22Rv1 (cell line): Measurements from ENCODE around the gene SERINC2.
A peak's percentile ranks its signal among the peaks of the same experiment; 100 is the strongest.

Experiments
- H3K27ac ChIP-seq: fragments of 450-650 bp; 2 replicates; pipeline ENCODE4 v1.5.1; 2017
- CTCF ChIP-seq: fragments of 450-650 bp; IDR thresholded peaks from 2 replicates; pipeline ENCODE4 v1.5.1; 2017; ENCODE audit warnings: mild to moderate bottlenecking
- ZFX ChIP-seq: fragments of 450-650 bp; IDR thresholded peaks from 2 replicates; pipeline ENCODE4 v1.6.1; 2017; ENCODE audit warnings: antibody characterized with exemption, borderline replicate concordance

The SERINC2 gene

GRCh38 chr1:31412732-31413404 is at the start of gene SERINC2:
TSS of gene SERINC2 (plus strand) at chr1:31413213. CDS start at chr1:31413266, 53 bp downstream.
- no peak for TF ChIP-seq CTCF
- H3K27ac ChIP-seq, result peak within 1 kb of the TSS; percentile 71

- no peak overlapping the region for H3K27ac ChIP-seq
- TF ChIP-seq ZFX (no peak), CTCF (no peak)
Observed at GRCh38 chr1:31364561-31365250, 48.3 kb upstream of the SERINC2 start.

GRCh38 chr1:31366796-31367195 is 46.2 kb upstream of the SERINC2 start:
- H3K27ac ChIP-seq, result no peak overlapping the region
- no peak for TF ChIP-seq ZFX
- TF ChIP-seq CTCF, result no peak

GRCh38 chr1:31368611-31369107 is 44.4 kb upstream of the SERINC2 start:
- TF ChIP-seq CTCF, result no peak

GRCh38 chr1:31370021-31370420 is 43.0 kb upstream of the SERINC2 start:
- no peak overlapping the region for H3K27ac ChIP-seq
- TF ChIP-seq ZFX, result no peak

More at GRCh38 chr1:31368611-31369107, 44.4 kb upstream of the SERINC2 start:
- H3K27ac ChIP-seq, result no peak overlapping the region

GRCh38 chr1:31370565-31370964 is 42.4 kb upstream of the SERINC2 start:
- no peak overlapping the region for H3K27ac ChIP-seq
- TF ChIP-seq CTCF (no peak), ZFX (no peak)

GRCh38 chr1:31371121-31371959 is 41.7 kb upstream of the SERINC2 start:
- TF ChIP-seq CTCF (no peak), ZFX (no peak)
- H3K27ac ChIP-seq, result no peak overlapping the region
